Measurements from ENCODE around the gene C6orf136. TPM values are rescaled to one million over a fixed set of nuclear protein-coding genes. Genes with fewer than 3 reads are reported as not detected.

Gene C6orf136
- total RNA-seq, 1 experiment from 2014 or later = 30.8 TPM

DNA sequence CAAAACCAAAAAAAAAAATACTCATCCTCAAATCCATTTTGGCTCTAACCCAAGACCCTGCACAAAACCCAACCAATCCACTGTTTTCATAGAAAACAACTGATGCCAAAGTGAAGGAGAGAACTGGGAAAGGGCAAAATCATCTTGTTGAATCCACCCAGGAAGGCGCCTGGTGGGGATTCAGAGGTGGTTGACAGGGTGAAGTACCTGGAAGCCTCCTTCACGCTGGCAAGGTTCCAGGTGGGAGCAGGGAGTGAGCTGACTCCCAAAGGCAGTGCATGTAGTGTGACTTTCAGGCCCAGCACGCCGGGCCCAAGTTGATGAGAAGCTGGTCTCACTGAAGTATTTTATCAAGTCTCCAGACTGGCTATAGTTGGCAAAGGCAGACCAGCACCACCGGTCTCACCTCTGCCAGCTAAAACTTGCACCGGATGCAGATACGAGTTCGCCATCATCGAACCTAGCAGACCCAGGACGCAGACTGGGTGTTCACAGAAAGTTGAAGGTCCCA lies 46.4 kb upstream of the C6orf136 start:
- DNase-seq (ENCODE audit: low read depth, low spot score) = no peak
- in situ Hi-C loops (cut with HindIII; ENCODE audit: low pct_unique_long_range_greater_than_20kb, low sequenced_read_pairs) (no loop called here), intact Hi-C loops (cut with micrococcal nuclease; ENCODE audit: unreplicated experiment) (no loop called here)
- Histone ChIP-seq H3K4me1 (ENCODE audit: control insufficient read depth, insufficient read depth, low read length) (no peaks in the 10 kb centered on the region), H3K36me3 (ENCODE audit: control insufficient read depth, insufficient read depth, low read length) (peaks cover 13% of the 10 kb centered on the region; the same call in 1 of the 2 replicates), H3K4me3 (ENCODE audit: low read depth in 2 of 2, low read length in 2 of 2) (no peak overlapping the region), H3K27ac (ENCODE audit: low read length) (no peak overlapping the region), H3K9me3 (ENCODE audit: control insufficient read depth, insufficient read depth, low read depth, low read length) (no peaks in the 10 kb centered on the region), H3K27me3 (ENCODE audit: control insufficient read depth, insufficient read depth, low read length) (no peaks in the 10 kb centered on the region)
- 0 out of 2 replicates have a peak, but pooled peaks have one; percentile 5 for ATAC-seq
- ChIA-PET CTCF (no interaction called here), POLR2A (interaction anchor here (1.0 to 1.2 kb wide), 2 partner anchors 12 to 14 kb away, joined by 4 to 7 read pairs; no protein-coding TSS in a partner anchor)
- TSS peak; percentile 15 for BruUV-seq (replicated peaks)
- TF ChIP-seq TCF7L2 (IDR thresholded peaks at IDR 0.05; ENCODE audit: low read depth, low read length) = no peak
- TF ChIP-seq SIN3A (IDR thresholded peaks at IDR 0.05; ENCODE audit: borderline replicate concordance, insufficient read depth, low read depth, low read length) = no peak
- TF ChIP-seq, protein P1, sequence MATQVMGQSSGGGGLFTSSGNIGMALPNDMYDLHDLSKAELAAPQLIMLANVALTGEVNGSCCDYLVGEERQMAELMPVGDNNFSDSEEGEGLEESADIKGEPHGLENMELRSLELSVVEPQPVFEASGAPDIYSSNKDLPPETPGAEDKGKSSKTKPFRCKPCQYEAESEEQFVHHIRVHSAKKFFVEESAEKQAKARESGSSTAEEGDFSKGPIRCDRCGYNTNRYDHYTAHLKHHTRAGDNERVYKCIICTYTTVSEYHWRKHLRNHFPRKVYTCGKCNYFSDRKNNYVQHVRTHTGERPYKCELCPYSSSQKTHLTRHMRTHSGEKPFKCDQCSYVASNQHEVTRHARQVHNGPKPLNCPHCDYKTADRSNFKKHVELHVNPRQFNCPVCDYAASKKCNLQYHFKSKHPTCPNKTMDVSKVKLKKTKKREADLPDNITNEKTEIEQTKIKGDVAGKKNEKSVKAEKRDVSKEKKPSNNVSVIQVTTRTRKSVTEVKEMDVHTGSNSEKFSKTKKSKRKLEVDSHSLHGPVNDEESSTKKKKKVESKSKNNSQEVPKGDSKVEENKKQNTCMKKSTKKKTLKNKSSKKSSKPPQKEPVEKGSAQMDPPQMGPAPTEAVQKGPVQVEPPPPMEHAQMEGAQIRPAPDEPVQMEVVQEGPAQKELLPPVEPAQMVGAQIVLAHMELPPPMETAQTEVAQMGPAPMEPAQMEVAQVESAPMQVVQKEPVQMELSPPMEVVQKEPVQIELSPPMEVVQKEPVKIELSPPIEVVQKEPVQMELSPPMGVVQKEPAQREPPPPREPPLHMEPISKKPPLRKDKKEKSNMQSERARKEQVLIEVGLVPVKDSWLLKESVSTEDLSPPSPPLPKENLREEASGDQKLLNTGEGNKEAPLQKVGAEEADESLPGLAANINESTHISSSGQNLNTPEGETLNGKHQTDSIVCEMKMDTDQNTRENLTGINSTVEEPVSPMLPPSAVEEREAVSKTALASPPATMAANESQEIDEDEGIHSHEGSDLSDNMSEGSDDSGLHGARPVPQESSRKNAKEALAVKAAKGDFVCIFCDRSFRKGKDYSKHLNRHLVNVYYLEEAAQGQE (IDR thresholded peaks at IDR 0.05; ENCODE audit: insufficient read depth in 1 of 2, low read depth in 2 of 2, low read length in 1 of 2) = no peak
- TF ChIP-seq, protein P2, sequence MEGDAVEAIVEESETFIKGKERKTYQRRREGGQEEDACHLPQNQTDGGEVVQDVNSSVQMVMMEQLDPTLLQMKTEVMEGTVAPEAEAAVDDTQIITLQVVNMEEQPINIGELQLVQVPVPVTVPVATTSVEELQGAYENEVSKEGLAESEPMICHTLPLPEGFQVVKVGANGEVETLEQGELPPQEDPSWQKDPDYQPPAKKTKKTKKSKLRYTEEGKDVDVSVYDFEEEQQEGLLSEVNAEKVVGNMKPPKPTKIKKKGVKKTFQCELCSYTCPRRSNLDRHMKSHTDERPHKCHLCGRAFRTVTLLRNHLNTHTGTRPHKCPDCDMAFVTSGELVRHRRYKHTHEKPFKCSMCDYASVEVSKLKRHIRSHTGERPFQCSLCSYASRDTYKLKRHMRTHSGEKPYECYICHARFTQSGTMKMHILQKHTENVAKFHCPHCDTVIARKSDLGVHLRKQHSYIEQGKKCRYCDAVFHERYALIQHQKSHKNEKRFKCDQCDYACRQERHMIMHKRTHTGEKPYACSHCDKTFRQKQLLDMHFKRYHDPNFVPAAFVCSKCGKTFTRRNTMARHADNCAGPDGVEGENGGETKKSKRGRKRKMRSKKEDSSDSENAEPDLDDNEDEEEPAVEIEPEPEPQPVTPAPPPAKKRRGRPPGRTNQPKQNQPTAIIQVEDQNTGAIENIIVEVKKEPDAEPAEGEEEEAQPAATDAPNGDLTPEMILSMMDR (IDR thresholded peaks at IDR 0.05) = no peak
- TF ChIP-seq POLR2AphosphoS5 (IDR thresholded peaks at IDR 0.05; ENCODE audit: low read depth, low read length) = no peak; the same call in none of the 2 replicates

DNA sequence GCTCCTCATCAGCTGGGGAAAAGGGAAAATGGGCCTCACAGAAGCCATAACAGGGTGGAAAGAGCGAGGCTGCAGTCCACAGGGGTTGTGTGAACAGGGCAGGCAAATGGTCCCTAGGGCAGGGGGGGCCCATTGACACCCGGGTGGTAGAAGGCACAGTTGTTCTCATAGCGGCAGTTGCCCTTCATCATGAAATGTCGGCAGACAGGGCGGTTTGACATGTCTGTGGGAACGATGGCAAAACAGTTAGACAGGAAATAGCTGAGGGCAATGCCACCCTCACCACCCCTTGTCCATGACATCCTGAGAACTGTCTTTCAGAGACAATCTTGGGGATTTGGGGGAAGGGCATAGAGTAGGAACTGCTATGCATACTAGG lies 45.5 kb upstream of the C6orf136 start:
- in situ Hi-C loops (cut with HindIII; ENCODE audit: low pct_unique_long_range_greater_than_20kb, low sequenced_read_pairs) = no loop called here

More for the DNA sequence above, 45.5 kb upstream of the C6orf136 start:
- Histone ChIP-seq H3K9me3 (ENCODE audit: control insufficient read depth, insufficient read depth, low read depth, low read length) (no peaks in the 10 kb centered on the region), H3K27me3 (ENCODE audit: control insufficient read depth, insufficient read depth, low read length) (no peaks in the 10 kb centered on the region), H3K4me1 (ENCODE audit: control insufficient read depth, insufficient read depth, low read length) (no peaks in the 10 kb centered on the region), H3K4me3 (ENCODE audit: low read depth in 2 of 2, low read length in 2 of 2) (no peak overlapping the region), H3K36me3 (ENCODE audit: control insufficient read depth, insufficient read depth, low read length) (peaks cover 13% of the 10 kb centered on the region; the same call in 1 of the 2 replicates), H3K27ac (ENCODE audit: low read length) (no peak overlapping the region)
- ChIA-PET CTCF (no interaction called here), POLR2A (interaction anchor here (0.5 to 1.0 kb wide), 3 partner anchors 11 to 108 kb away, joined by 3 to 9 read pairs (median 4); no protein-coding TSS in a partner anchor)
- intact Hi-C loops (cut with micrococcal nuclease; ENCODE audit: unreplicated experiment) = no loop called here
- no peak for DNase-seq (ENCODE audit: low read depth, low spot score)
- ATAC-seq = no peak
- TF ChIP-seq SIN3A (IDR thresholded peaks at IDR 0.05; ENCODE audit: borderline replicate concordance, insufficient read depth, low read depth, low read length) = no peak
- TF ChIP-seq POLR2AphosphoS5 (IDR thresholded peaks at IDR 0.05; ENCODE audit: low read depth, low read length) = peak; percentile 4; the same call in 1 of the 2 replicates
- no peak for TF ChIP-seq TCF7L2 (IDR thresholded peaks at IDR 0.05; ENCODE audit: low read depth, low read length)
- no TSS peak for BruUV-seq (replicated peaks)
